ENCODE results near the gene TANGO2. TPM values are rescaled to one million over a fixed set of nuclear protein-coding genes. Genes with fewer than 3 reads are reported as not detected.
A peak's percentile ranks its signal among the peaks of the same experiment; 100 is the strongest.

TANGO2 gene
- total and polyA plus RNA-seq, 9 of the 15 experiments (the other 6 are each of a cell fraction or from before 2014, with no cell fraction given), result 15.5 to 94.9 (median 70.1) TPM

DNA sequence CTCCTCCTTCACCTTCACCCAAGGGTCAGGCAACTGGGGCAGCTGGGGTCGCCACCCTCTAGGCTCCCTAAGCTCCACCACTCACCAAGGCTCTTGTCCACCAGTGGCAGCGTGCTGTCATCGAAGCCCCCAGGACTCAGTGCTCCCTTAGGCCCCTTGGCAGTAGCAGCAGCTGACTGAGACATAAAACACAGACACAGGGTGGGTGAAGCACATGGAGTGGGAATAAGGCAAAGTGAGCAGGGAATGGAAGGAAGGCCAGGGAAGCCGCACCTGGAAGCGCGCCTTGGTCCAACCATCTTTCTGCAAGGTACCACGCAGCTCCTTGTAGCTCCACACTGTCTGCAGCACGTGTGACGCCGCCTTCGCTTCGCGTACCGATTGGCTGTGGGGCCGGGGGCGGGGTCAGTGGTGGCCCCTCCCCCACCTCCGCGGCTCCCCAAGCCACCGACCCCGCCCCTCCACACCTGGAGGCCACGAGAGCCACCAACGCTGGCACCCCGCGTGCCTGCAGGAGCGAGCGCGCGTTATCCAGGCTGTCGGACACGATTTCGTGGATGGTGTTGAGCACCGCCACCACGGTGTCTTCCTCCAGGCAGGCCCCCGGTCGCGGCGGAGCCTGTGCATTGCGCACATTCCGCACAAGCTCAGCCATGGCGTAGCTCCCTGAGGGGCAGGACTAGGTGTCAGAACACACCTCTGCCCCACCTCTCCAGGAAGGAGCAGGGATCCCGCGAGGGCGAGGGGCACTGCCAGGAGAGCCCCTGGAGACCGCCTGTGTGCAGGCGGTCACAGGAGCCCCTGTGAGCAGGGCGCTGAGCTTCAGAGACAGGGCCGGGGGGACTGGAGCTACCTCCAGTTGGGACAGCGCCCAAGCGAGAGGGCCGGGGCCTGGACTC is 48.0 kb upstream of the TANGO2 start (continued):
- TF ChIP-seq PBX2 (CRISPR knock-in tag; IDR thresholded peaks at IDR 0.05; ENCODE audit: low read depth) (peak; percentile 4; the same call in 1 of the 2 replicates), PBX2 (tag; conservative IDR thresholded peaks at IDR 0.05; ENCODE audit: low read depth) (no peak), MIER1 (IDR thresholded peaks at IDR 0.05; ENCODE audit: low read depth) (no peak), TCF7L2 (IDR thresholded peaks at IDR 0.05; ENCODE audit: low read depth, low read length) (no peak), HDAC6 (IDR thresholded peaks at IDR 0.05; ENCODE audit: low read depth, low read length) (peak; percentile 26; the same call in 1 of the 2 replicates), ZBTB5 (IDR thresholded peaks at IDR 0.05) (no peak), CBX8 (IDR thresholded peaks at IDR 0.05; ENCODE audit: borderline replicate concordance, extremely low read depth, low read depth, low read length, poor library complexity, severe bottlenecking) (no peak), ZNF76 (CRISPR knock-in tag; IDR thresholded peaks at IDR 0.05; ENCODE audit: borderline replicate concordance) (no peak), BRD4 (IDR thresholded peaks at IDR 0.05) (0 out of 2 replicates have a peak, but pooled peaks have one; percentile 28), CHD1 (IDR thresholded peaks at IDR 0.05; ENCODE audit: low read length) (no peak), U2AF1 (optimal IDR thresholded peaks at IDR 0.05; ENCODE audit: low read depth, low read length) (no peak), SREBF2 (CRISPR knock-in tag; IDR thresholded peaks at IDR 0.05) (no peak), ZNF699 (CRISPR knock-in tag; IDR thresholded peaks at IDR 0.05; ENCODE audit: insufficient replicate concordance) (no peak)
- TF ChIP-seq, protein P1, sequence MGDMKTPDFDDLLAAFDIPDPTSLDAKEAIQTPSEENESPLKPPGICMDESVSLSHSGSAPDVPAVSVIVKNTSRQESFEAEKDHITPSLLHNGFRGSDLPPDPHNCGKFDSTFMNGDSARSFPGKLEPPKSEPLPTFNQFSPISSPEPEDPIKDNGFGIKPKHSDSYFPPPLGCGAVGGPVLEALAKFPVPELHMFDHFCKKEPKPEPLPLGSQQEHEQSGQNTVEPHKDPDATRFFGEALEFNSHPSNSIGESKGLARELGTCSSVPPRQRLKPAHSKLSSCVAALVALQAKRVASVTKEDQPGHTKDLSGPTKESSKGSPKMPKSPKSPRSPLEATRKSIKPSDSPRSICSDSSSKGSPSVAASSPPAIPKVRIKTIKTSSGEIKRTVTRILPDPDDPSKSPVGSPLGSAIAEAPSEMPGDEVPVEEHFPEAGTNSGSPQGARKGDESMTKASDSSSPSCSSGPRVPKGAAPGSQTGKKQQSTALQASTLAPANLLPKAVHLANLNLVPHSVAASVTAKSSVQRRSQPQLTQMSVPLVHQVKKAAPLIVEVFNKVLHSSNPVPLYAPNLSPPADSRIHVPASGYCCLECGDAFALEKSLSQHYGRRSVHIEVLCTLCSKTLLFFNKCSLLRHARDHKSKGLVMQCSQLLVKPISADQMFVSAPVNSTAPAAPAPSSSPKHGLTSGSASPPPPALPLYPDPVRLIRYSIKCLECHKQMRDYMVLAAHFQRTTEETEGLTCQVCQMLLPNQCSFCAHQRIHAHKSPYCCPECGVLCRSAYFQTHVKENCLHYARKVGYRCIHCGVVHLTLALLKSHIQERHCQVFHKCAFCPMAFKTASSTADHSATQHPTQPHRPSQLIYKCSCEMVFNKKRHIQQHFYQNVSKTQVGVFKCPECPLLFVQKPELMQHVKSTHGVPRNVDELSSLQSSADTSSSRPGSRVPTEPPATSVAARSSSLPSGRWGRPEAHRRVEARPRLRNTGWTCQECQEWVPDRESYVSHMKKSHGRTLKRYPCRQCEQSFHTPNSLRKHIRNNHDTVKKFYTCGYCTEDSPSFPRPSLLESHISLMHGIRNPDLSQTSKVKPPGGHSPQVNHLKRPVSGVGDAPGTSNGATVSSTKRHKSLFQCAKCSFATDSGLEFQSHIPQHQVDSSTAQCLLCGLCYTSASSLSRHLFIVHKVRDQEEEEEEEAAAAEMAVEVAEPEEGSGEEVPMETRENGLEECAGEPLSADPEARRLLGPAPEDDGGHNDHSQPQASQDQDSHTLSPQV (IDR thresholded peaks at IDR 0.05), result no peak
- TF ChIP-seq, protein P2, sequence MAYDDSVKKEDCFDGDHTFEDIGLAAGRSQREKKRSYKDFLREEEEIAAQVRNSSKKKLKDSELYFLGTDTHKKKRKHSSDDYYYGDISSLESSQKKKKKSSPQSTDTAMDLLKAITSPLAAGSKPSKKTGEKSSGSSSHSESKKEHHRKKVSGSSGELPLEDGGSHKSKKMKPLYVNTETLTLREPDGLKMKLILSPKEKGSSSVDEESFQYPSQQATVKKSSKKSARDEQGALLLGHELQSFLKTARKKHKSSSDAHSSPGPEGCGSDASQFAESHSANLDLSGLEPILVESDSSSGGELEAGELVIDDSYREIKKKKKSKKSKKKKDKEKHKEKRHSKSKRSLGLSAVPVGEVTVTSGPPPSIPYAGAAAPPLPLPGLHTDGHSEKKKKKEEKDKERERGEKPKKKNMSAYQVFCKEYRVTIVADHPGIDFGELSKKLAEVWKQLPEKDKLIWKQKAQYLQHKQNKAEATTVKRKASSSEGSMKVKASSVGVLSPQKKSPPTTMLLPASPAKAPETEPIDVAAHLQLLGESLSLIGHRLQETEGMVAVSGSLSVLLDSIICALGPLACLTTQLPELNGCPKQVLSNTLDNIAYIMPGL (CRISPR knock-in tag; IDR thresholded peaks at IDR 0.05), result peak; percentile 35; the same call in 1 of the 2 replicates

Data from K562 (cell line).